ENCODE measurements around the gene DSCAM. TPM values are rescaled to one million over a fixed set of nuclear protein-coding genes. Genes with fewer than 3 reads are reported as not detected.

The DSCAM gene
- total RNA-seq, 4 donors from 2014 or later = 0.03 TPM; not detected in 3

- Histone ChIP-seq H3K4me1 (no peaks in the 10 kb centered on the region), H3K27ac (no peak overlapping the region), H3K27me3 (no peaks in the 10 kb centered on the region), H3K9me3 (no peaks in the 10 kb centered on the region), H3K36me3 (no peaks in the 10 kb centered on the region), H3K4me3 (no peak overlapping the region)
- intact Hi-C loops (cut with DNase I; ENCODE audit: low total_unique reads) = no loop called here
- DNase-seq (no peak), ATAC-seq (no peak)
- in situ Hi-C loops (cut with MboI; ENCODE audit: low sequenced_read_pairs in 4 of 4) = no loop called here
- TF ChIP-seq, protein P1, sequence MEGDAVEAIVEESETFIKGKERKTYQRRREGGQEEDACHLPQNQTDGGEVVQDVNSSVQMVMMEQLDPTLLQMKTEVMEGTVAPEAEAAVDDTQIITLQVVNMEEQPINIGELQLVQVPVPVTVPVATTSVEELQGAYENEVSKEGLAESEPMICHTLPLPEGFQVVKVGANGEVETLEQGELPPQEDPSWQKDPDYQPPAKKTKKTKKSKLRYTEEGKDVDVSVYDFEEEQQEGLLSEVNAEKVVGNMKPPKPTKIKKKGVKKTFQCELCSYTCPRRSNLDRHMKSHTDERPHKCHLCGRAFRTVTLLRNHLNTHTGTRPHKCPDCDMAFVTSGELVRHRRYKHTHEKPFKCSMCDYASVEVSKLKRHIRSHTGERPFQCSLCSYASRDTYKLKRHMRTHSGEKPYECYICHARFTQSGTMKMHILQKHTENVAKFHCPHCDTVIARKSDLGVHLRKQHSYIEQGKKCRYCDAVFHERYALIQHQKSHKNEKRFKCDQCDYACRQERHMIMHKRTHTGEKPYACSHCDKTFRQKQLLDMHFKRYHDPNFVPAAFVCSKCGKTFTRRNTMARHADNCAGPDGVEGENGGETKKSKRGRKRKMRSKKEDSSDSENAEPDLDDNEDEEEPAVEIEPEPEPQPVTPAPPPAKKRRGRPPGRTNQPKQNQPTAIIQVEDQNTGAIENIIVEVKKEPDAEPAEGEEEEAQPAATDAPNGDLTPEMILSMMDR (IDR thresholded peaks at IDR 0.05 in 4 of 5, conservative IDR thresholded peaks at IDR 0.05 in 1 of 5) = no peak
- TF ChIP-seq POLR2A (IDR thresholded peaks at IDR 0.05) = no peak
Measured at GRCh38 chr21:40235528-40235927, 611.4 kb downstream of the DSCAM start.

DNA sequence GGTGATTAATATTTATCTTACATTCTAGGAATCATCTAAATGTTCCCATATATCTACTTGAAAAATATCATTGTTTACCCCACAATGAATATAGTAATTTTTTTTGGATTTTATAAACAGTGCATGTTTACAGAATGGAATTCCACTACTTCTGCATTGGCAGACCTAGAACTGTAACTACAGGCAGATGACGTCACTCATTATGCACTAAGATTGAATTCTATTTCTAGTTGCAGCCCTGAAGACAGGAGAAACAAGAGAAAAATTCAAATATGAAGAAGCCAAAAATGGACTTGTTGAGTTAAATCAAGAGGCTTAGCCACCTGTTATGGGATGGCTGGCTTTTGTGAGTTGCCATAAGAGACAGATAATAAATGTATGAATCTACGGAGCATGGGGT lies 615.0 kb downstream of the DSCAM start:
- intact Hi-C loops (cut with DNase I; ENCODE audit: low total_unique reads) = no loop called here

GRCh38 chr21:40227096-40227495 lies 619.9 kb downstream of the DSCAM start:
- H3K9me3 ChIP-seq = no peaks in the 10 kb centered on the region
- H3K36me3 ChIP-seq = no peaks in the 10 kb centered on the region
- in situ Hi-C loops (cut with MboI; ENCODE audit: low sequenced_read_pairs in 4 of 4) = no loop called here
- no peak for TF ChIP-seq POLR2A (IDR thresholded peaks at IDR 0.05)
- TF ChIP-seq, protein P1 (IDR thresholded peaks at IDR 0.05 in 4 of 5, conservative IDR thresholded peaks at IDR 0.05 in 1 of 5) = no peak
- H3K4me1 ChIP-seq = no peaks in the 10 kb centered on the region
- DNase-seq (no peak), ATAC-seq (no peak)
- intact Hi-C loops (cut with DNase I; ENCODE audit: low total_unique reads) = no loop called here
- H3K27me3 ChIP-seq = no peaks in the 10 kb centered on the region
- no peak overlapping the region for H3K27ac ChIP-seq
- H3K4me3 ChIP-seq = no peak overlapping the region

More for the DNA sequence above, 615.0 kb downstream of the DSCAM start:
- H3K4me1 ChIP-seq = no peaks in the 10 kb centered on the region
- H3K27ac ChIP-seq = no peak overlapping the region
- no peak for DNase-seq
- TF ChIP-seq POLR2A (IDR thresholded peaks at IDR 0.05) = no peak
- TF ChIP-seq, protein P1 (IDR thresholded peaks at IDR 0.05 in 4 of 5, conservative IDR thresholded peaks at IDR 0.05 in 1 of 5) = no peak
- no peak for ATAC-seq
- in situ Hi-C loops (cut with MboI; ENCODE audit: low sequenced_read_pairs in 4 of 4) = no loop called here
- H3K9me3 ChIP-seq = no peaks in the 10 kb centered on the region
- H3K4me3 ChIP-seq = no peak overlapping the region
- H3K27me3 ChIP-seq = no peaks in the 10 kb centered on the region
- H3K36me3 ChIP-seq = no peaks in the 10 kb centered on the region

DNA sequence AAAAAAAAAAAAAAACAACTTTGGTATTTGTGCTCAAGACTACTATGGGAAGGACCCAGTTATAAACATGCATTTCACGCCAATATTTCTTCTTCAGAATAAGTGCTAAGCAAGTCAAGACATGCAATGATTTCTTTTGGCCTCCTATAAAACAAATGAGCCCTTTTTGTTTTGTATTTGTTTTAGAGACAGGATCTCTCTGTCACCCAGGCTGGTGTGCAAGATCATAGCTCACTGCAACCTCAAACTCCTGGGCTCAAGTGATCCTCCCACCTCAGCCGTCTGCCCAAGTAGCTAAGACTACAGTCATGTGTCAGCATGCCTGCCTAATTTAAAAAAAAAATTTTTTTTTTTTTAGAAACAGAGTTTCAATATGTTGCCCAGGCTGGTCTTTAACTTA lies 631.0 kb downstream of the DSCAM start:
- Histone ChIP-seq H3K36me3 (no peaks in the 10 kb centered on the region), H3K27ac (no peak overlapping the region), H3K4me3 (no peak overlapping the region), H3K27me3 (no peaks in the 10 kb centered on the region), H3K4me1 (no peaks in the 10 kb centered on the region), H3K9me3 (no peaks in the 10 kb centered on the region)
- no peak for DNase-seq
- TF ChIP-seq, protein P1 (IDR thresholded peaks at IDR 0.05 in 4 of 5, conservative IDR thresholded peaks at IDR 0.05 in 1 of 5) = no peak
- TF ChIP-seq POLR2A (IDR thresholded peaks at IDR 0.05) = no peak
- intact Hi-C loops (cut with DNase I; ENCODE audit: low total_unique reads) = no loop called here
- ATAC-seq = no peak
- in situ Hi-C loops (cut with MboI; ENCODE audit: low sequenced_read_pairs in 4 of 4) = no loop called here

DNA sequence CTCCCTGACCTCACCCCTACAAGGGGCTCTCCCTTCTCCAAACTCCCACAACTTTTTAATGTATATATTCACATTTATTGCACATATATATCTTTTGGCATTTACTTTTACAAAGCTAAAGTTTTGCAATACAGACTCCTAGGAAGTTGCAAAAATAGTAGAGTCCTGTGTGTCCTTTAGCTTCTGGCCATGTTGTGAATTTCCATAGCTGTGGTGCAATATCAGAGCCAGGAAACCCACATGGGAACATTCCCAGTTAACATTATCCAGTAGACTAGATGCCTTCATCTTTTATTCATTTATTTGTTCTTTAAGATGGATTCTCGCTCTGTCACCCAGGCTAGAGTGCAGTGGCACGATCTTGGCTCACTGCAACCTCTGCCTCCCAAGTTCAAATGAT lies 636.7 kb downstream of the DSCAM start:
- Histone ChIP-seq H3K27me3 (no peaks in the 10 kb centered on the region), H3K27ac (no peak overlapping the region), H3K4me1 (no peaks in the 10 kb centered on the region), H3K4me3 (no peak overlapping the region), H3K36me3 (no peaks in the 10 kb centered on the region), H3K9me3 (no peaks in the 10 kb centered on the region)
- intact Hi-C loops (cut with DNase I; ENCODE audit: low total_unique reads) (no loop called here), in situ Hi-C loops (cut with MboI; ENCODE audit: low sequenced_read_pairs in 4 of 4) (no loop called here)
- DNase-seq = no peak
- ATAC-seq = no peak
- TF ChIP-seq, protein P1 (IDR thresholded peaks at IDR 0.05 in 4 of 5, conservative IDR thresholded peaks at IDR 0.05 in 1 of 5) = no peak
- TF ChIP-seq POLR2A (IDR thresholded peaks at IDR 0.05) = no peak
